DLD1 (cell line): ENCODE measurements around the gene PTPRM.
"Not testable (repeated sequence)": the region's sequence is repeated elsewhere in the genome, so short reads cannot be mapped to it uniquely, and the experiment has no call there.

Experiments used
- in situ Hi-C: cut with HindIII; loops from 2 replicates; pipeline ENCODE4 v1.10.0; 2017; ENCODE audit warnings: low sequenced_read_pairs

PTPRM gene

GRCh38 chr18:7721532-7721931, 154.4 kb downstream of the PTPRM start:
- in situ Hi-C loops, result no loop called here

GRCh38 chr18:7722955-7723354, 155.8 kb downstream of the PTPRM start:
- in situ Hi-C loops, result no loop called here

GRCh38 chr18:7723558-7723957, 156.4 kb downstream of the PTPRM start:
- in situ Hi-C loops, result no loop called here

- in situ Hi-C loops, result no loop called here
Observed at GRCh38 chr18:7725473-7725872, 158.4 kb downstream of the PTPRM start.

- in situ Hi-C loops, result no loop called here
Observed at GRCh38 chr18:7725897-7726296, 158.8 kb downstream of the PTPRM start.

GRCh38 chr18:7726522-7726921, 159.4 kb downstream of the PTPRM start:
- in situ Hi-C loops, result no loop called here

GRCh38 chr18:7727361-7728076, 160.4 kb downstream of the PTPRM start:
- in situ Hi-C loops, result no loop called here

GRCh38 chr18:7728297-7728696, 161.2 kb downstream of the PTPRM start:
- in situ Hi-C loops, result no loop called here

- in situ Hi-C loops, result no loop called here
Observed at GRCh38 chr18:7729868-7730267, 162.8 kb downstream of the PTPRM start.

GRCh38 chr18:7730682-7731081, 163.6 kb downstream of the PTPRM start:
- in situ Hi-C loops, result no loop called here

- in situ Hi-C loops, result no loop called here
Observed at GRCh38 chr18:7733642-7734041, 166.5 kb downstream of the PTPRM start.

- in situ Hi-C loops, result no loop called here
Observed at GRCh38 chr18:7735196-7735595, 168.1 kb downstream of the PTPRM start.

GRCh38 chr18:7735626-7736175, 168.6 kb downstream of the PTPRM start:
- in situ Hi-C loops, result no loop called here

GRCh38 chr18:7736526-7736925, 169.4 kb downstream of the PTPRM start:
- in situ Hi-C loops, result not testable (repeated sequence)

GRCh38 chr18:7737550-7737949, 170.4 kb downstream of the PTPRM start:
- in situ Hi-C loops, result no loop called here

GRCh38 chr18:7740821-7741220, 173.7 kb downstream of the PTPRM start:
- in situ Hi-C loops, result no loop called here

GRCh38 chr18:7741640-7742039, 174.5 kb downstream of the PTPRM start:
- in situ Hi-C loops, result no loop called here

GRCh38 chr18:7742224-7742623, 175.1 kb downstream of the PTPRM start:
- in situ Hi-C loops, result no loop called here

GRCh38 chr18:7743256-7743655, 176.1 kb downstream of the PTPRM start:
- in situ Hi-C loops, result no loop called here

- in situ Hi-C loops, result no loop called here
Observed at GRCh38 chr18:7746106-7746505, 179.0 kb downstream of the PTPRM start.

- in situ Hi-C loops, result no loop called here
Observed at GRCh38 chr18:7748251-7749007, 181.3 kb downstream of the PTPRM start.

GRCh38 chr18:7749008-7749405, 181.9 kb downstream of the PTPRM start:
- in situ Hi-C loops, result no loop called here
